Activated CD8-positive, alpha-beta memory T cell treated with anti-CD3 and anti-CD28 coated beads, Interleukin-2, amount 50 U/mL, for 1 hour (primary cell): Measurements from ENCODE around the gene CAPZB.
A peak's percentile ranks its signal among the peaks of the same experiment; 100 is the strongest.

Experiments
- DNase-seq: peaks from one replicate; pipeline ENCODE4 v3.0.0-alpha.2; 2020; ENCODE audit errors: extremely low read depth

CAPZB gene

GRCh38 chr1:19405761-19406487 is 79.4 kb downstream of the CAPZB start:
- no peak for DNase-seq

DNA sequence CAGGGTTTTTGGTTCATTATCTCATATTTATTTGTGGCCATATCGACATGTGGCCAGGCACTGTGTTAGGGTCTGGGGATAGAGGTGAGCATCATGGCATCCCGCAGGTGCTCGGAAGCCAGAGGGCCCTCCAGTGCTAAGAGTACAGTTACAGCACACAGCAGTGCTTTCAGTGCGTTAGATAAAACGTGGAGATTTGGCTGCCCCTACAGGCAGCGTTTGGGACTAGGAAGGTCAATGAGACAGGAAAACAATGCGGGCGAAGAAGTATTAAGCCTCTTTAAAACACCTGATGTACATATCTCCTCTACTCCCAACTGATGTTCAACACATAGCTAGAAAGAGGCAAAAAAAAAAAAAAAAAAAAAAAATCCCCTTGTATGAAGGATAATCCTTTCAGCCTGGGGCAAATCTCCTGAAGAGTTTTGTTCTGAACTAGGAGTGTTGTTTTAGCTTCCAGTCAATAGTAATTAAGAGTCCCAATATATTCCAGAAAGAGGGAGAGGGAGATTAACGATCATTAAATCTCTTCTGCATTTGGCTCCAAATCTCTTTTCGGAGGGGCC is 80.1 kb downstream of the CAPZB start:
- DNase-seq, result no peak

DNA sequence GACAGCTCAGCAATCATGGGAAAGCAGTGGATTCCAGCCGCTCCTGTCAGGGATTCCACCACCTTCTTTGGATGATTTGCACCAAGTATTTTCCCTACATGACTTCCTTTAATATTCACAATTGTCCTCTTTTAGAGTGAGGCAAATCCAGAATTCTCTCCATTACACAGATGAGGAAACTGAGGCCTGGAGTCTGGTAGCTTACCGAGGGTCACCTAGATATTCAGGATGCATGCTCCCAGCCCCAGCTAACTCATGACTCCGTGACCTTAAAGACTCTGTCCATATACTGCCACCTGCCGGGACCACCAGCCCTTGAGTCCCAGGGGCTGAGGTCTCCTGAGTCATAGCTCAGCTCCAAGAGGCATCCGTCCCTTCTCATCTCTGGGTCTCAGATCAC is 80.6 kb downstream of the CAPZB start:
- no peak for DNase-seq

DNA sequence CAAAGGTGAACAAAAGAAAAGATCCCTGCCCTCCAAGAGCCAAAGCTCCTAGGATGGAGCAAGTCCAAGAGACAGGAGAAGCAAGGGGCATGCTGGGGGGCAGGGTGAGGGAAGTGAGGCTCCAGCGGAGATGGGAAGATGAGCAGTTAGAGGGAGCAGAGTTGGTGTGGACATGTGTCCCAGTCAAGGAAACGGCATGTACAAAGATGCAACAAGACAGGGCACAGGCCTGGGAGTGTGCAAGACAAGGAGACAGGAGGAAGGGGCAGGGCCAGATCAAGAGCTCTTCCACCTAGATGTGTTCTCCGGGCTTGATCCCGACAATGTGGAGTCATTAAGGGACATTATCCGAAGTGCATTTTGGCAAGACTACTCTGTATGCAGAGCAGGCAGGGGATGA is 82.1 kb downstream of the CAPZB start:
- DNase-seq, result no peak

DNA sequence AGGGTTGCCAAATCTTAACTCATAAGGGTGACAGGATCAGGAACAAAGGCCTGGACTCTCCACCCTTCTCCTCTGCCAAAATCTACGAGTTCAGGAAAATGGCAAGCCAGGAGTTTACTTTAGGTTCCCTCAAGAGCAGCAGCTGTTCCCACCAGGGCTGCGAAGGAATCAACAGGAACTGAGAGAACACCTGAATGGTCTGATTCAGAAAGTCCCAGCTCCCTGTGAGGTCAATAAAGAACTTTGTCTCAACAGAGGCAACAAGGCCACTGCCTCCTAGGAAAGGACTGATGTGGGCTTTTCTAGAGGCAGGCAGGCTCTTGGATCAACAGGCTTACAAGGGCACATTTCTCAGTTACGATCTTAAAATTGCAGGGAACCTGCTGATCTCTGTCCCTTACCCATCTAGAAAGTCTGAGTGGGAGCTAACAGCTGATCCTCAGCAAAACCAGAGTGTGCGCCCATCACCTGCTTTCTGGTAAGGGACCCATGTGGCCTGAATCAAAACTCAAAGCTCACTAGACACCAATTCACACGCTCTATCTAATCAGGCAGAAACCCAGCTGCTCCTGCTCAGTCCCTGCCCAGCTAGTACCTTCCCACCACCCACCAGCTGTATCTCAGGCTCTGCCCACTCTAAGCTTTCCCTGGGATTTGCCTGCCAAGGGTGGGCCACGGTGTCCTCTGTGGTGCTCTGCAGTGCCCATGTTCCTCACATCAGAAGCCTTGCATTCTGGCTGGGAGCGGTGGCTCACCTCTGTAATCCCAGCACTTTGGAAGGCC is 83.1 kb downstream of the CAPZB start:
- no peak for DNase-seq

- DNase-seq, result no peak
Measured at GRCh38 chr1:19401535-19401889, 83.8 kb downstream of the CAPZB start.

DNA sequence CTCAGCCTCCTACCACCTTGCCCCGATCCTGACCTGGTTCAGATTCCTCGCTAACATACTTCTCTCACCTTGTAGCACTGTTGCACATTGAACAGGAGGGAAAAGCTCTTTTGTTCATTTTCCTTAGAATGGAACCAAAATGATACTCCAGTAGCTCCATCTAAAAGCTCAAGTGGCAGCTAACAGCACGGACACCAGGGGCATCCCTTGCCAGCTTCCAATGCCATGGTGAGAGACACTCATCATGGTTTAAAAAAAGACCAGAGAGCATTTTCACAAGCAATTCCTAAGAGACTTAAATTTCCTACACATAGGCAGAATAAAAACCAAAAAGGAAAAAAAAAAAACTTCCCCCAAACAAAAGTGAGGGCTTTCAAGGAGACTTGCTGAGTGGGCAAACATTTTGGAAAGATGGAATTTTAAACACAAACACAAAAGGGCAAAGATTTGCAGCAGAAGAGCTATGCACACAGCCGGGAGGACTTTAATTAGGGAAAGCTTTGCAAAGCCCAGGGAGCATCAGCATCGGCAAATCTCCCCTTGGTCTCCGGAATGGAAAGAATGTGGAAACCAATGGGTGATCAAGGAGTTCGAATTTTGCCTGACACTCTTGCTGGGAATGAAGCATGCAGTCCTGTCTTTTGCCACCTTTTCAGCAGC is 84.3 kb downstream of the CAPZB start:
- DNase-seq, result no peak

DNA sequence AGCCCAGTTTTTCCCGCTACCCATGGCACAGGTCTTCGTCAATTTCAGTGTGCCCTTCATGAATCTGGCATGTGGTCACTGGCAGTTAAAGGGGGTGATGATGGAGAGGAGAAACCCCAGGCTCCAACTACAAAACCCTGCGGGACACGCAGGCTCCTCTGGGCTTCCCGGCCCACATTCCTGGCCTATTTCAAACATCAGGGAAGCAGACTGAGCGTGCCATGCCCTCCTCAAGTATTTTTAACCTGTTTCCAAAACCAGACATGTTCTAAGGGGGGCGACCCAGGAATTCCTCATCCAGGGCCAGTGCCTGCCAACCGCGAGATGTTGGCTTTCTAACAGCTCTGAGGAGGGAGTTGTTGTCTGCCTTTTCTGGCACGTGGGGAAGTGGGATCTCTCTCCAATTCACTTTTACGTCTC is 85.1 kb downstream of the CAPZB start:
- no peak for DNase-seq

GRCh38 chr1:19398309-19398760 is 87.0 kb downstream of the CAPZB start:
- no peak for DNase-seq

DNA sequence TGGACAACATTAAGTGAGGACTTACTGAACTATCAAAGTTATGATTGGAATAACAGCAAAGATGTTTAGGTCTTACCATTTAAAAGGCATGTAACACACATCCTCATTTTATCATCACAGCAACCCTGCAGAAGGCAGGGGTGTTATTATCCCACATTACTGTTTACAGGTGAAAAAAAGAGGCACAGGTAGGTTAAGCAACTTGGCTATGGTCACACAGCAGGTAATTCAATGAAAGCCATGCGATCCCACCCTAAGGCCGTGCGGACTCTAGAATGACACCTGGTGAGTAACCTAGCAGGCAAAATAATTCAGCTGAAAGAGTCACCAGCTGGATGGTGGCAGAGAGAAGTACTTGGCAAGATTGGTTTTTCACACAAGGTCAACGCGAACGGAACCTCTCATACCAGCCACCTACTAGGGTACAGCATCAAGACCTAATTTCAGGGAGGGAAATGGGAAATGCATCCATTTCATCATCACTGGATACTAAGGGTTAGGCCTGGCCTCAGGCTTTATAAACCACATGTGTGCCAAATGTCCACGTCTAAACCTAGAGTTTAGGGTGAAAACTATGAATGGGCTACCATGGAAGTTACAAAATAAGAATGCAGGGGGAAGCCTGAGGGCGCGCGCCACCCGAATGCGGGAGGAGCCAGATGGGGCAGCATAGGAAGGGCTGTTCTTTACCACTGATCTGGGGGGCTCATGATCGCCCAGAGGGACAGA is 88.0 kb downstream of the CAPZB start:
- no peak for DNase-seq

DNA sequence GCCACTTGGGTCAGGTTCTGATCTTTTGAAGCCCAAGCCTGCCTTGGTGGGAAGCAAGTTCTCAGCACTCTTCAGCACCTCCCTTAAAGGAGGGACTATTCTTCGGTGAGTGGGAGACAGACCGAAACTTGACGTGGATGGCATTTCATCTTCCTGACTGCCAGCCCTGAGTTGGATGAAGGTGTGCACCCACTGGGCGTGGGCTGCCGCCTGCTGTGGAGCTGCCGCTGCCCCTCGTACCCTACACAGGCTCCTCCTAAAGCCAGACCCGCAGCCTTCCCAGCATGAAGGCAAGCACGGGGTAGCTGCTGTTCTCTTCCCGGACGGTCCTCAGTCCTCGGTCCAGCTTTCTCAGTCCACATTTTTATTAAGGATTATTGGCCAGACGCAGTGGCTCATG is 89.1 kb downstream of the CAPZB start:
- DNase-seq, result no peak

GRCh38 chr1:19395678-19396192 is 89.6 kb downstream of the CAPZB start:
- no peak for DNase-seq

DNA sequence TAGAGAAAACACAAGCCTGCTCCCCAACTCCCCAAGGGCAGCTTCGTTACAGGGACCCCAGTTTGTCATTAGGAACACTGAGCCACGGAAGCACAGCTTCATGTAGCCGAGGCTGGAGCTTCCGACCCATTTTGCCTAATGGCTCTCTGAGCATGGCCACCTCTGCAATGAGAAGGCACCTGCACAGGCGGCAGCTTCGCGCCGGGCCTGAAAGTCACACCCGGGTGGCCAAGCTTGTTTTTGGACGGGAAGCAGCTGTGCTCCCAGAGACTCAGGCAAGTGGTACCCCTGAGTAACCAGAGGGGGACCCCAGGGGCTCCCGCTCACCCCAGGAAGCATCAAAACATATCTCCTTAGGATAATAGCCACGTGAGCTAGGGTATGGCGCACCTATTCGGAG is 92.3 kb downstream of the CAPZB start:
- no peak for DNase-seq

GRCh38 chr1:19392221-19392620 is 93.1 kb downstream of the CAPZB start:
- DNase-seq, result no peak

GRCh38 chr1:19391596-19391981 is 93.8 kb downstream of the CAPZB start:
- no peak for DNase-seq

GRCh38 chr1:19390901-19391595 is 94.3 kb downstream of the CAPZB start:
- peak; percentile 35 for DNase-seq

- DNase-seq, result no peak
Measured at GRCh38 chr1:19390166-19390850, 95.0 kb downstream of the CAPZB start.

DNA sequence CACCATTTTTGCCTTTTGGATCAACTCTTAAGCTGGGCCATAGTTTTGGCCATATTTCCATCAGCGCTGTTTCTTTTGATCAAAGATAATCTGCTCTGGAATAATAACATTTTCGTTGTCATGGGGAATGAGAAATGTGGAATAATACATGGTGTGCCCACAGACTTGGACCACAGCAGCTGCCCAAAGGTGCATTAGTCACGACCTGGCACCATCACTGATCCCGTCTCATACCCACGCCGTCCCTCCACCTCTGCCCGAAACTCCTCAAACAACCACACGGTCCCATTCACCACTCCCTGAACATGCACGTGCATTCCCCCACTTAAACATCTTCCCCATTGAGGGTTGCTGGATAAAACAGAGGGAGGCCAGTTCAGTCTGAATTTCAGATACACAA is 96.4 kb downstream of the CAPZB start:
- DNase-seq, result no peak

GRCh38 chr1:19387045-19387467 is 98.3 kb downstream of the CAPZB start:
- DNase-seq, result no peak

DNA sequence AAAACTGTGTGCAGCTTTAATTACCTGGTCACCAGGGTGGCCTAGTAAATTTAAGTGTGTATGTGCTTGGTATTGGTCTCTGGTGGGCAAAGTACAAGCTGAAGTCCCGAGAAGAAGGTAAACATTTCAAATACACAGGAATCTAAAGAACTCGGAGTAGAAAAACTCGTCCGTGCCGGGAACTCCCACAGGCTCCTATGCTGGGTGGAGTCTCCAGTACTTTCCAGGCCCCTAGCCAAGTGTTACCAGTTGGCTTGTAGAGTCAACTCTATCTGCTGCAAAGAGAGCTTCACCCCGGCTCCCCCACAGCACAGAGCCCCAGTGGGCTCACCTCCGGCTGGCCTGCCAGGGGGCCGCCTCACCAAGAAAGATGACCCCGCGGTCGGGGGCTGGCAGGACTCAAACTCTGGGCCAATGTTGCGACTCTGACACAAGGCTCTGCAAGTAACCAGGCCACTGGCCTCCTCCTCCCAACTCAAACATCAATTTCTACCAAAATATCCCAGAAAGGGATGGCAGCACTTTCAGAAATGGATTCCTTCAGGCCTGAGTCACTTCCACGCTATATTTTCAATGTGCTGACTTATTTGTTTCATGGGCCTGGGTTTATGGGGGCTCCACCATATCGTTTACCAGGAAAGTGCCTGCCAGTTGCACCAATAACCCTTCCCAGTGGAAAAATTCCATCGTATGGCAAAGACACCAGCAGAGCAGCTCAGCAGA is 99.3 kb downstream of the CAPZB start:
- no peak for DNase-seq
